MM.1S (cell line): ENCODE measurements around the gene MED15.
A peak's percentile ranks its signal among the peaks of the same experiment; 100 is the strongest.

ENCODE experiments used
- DNase-seq: peaks from one replicate; pipeline ENCODE4 v3.0.0-alpha.2; 2015
- H2AFZ ChIP-seq: fragments of 300-600 bp; sonication (generic); 2 replicates; pipeline ENCODE4 v1.6.0; 2016; ENCODE audit warnings: antibody characterized with exemption, low read length
- H3F3A ChIP-seq: fragments of 300-600 bp; sonication (generic); 2 replicates; pipeline ENCODE4 v1.6.1; 2016; ENCODE audit warnings: mild to moderate bottlenecking, antibody characterized with exemption, low read length, moderate library complexity, mixed read lengths; ENCODE audit not compliant: insufficient read depth
- H3K27ac ChIP-seq: fragments of 300-600 bp; sonication (generic); 2 replicates; pipeline ENCODE4 v1.5.1; 2016; ENCODE audit warnings: mild to moderate bottlenecking, low read length
- H3K27me3 ChIP-seq: fragments of 300-600 bp; sonication (generic); replicated peaks from 2 replicates; pipeline ENCODE4 v1.6.0; 2016; ENCODE audit warnings: low read length; ENCODE audit not compliant: insufficient read depth
- H3K36me3 ChIP-seq: fragments of 300-600 bp; sonication (generic); replicated peaks from 2 replicates; pipeline ENCODE4 v1.6.1; 2016; ENCODE audit warnings: mild to moderate bottlenecking, low read length, mixed read lengths; ENCODE audit not compliant: insufficient read depth
- H3K4me1 ChIP-seq: fragments of 300-600 bp; sonication (generic); 2 replicates; pipeline ENCODE4 v1.6.1; 2016; ENCODE audit warnings: low read length, mixed read lengths
- H3K4me2 ChIP-seq: fragments of 300-600 bp; sonication (generic); 2 replicates; pipeline ENCODE4 v1.6.0; 2016; ENCODE audit warnings: low read depth, low read length
- H3K4me3 ChIP-seq: fragments of 300-600 bp; sonication (generic); 2 replicates; pipeline ENCODE4 v1.5.1; 2016; ENCODE audit warnings: low read length, mixed read lengths
- H3K79me2 ChIP-seq: fragments of 300-600 bp; sonication (generic); 2 replicates; pipeline ENCODE4 v1.6.1; 2016; ENCODE audit warnings: mixed run types, low read length, mixed read lengths
- H3K9ac ChIP-seq: fragments of 300-600 bp; sonication (generic); 2 replicates; pipeline ENCODE4 v1.6.1; 2016; ENCODE audit warnings: low read length, mixed read lengths
- H3K9me2 ChIP-seq: fragments of 300-600 bp; sonication (generic); replicated peaks from 2 replicates; pipeline ENCODE4 v1.6.1; 2016; ENCODE audit warnings: mild to moderate bottlenecking, low read length, mixed read lengths; ENCODE audit not compliant: insufficient read depth
- H3K9me3 ChIP-seq: fragments of 300-600 bp; sonication (generic); replicated peaks from 2 replicates; pipeline ENCODE4 v1.6.1; 2016; ENCODE audit warnings: mild to moderate bottlenecking, low read length, mixed read lengths; ENCODE audit not compliant: insufficient read depth
- H4K20me1 ChIP-seq: fragments of 300-600 bp; sonication (generic); 2 replicates; pipeline ENCODE4 v1.6.1; 2016; ENCODE audit warnings: mild to moderate bottlenecking, low read length, moderate library complexity, mixed read lengths; ENCODE audit not compliant: insufficient read depth
- CTCF ChIP-seq: fragments of 300-600 bp; sonication (generic); IDR thresholded peaks from 2 replicates; pipeline ENCODE4 v1.5.1; 2016; ENCODE audit warnings: antibody characterized with exemption, low read length, mixed read lengths
- EZH2 ChIP-seq: fragments of 300-600 bp; sonication (generic); optimal IDR thresholded peaks from 2 replicates; pipeline ENCODE3; 2017; ENCODE audit warnings: low read depth, mild to moderate bottlenecking, antibody characterized with exemption, low read length, mixed read lengths
- EZH2phosphoT487 ChIP-seq: fragments of 300-600 bp; sonication (generic); IDR thresholded peaks from 2 replicates; pipeline ENCODE4 v1.6.1; 2018; ENCODE audit warnings: antibody characterized with exemption, low read length

The MED15 gene

DNA sequence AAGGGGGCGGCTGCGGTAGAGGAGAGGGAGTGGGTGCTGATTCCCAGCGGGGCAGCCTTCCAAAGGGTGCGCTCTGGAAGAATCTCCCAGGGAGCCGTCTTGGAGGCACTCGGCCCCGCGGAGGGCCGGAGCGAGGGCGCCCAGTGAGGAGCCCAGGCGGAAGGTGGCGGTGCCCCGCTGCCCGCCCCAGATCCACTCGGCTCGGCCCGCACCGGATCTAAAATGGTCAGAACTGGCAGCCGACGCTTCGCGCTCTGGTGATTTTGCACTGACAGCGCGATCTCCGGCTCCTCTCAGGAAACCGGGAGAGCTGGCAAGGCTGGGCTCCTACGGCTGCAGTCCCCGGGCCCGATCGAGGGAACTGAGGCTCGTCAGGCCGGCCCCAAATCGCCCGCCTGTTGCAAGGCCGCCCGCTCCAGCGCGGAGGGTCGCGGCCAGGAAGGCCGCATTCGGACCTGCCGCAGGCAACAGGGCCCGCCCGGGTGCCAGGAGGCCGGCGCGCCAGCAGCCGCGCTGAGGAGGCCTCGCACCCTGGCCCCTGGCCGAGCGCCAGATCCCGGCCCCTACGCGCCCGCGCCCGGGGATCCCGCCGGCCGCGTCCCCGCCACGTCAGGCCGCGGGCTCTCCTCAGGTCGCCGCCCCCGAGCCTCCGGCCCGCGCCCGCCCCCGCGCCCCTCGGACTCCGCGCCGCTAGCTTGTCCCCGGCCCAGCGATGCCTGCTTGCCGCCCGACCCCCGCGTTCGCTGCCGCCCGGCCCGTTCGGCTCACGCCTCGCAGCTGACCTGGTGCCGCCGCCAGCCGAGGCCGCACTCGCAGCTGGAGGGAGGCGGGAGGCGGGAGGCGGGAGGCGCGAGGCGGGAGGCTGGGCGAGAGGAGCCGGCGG lies 12.2 kb upstream of the MED15 start, which contains the start of gene KLHL22:
Gene KLHL22 (minus strand): TSS at position 818 of the 883 bp plus-strand sequence. CDS start 6,584 bp downstream, outside the sequence.
- Histone ChIP-seq H2AFZ (peak within 1 kb of the TSS; percentile 88), H3K4me1 (peaks cover 3% of the 10 kb centered on the region; the same call in 1 of the 2 replicates), H4K20me1 (no peaks in the 10 kb centered on the region), H3K4me3 (peak within 1 kb of the TSS; percentile 88), H3K9me2 (no peaks in the 10 kb centered on the region), H3K27ac (peak within 1 kb of the TSS; percentile 52; the same call in 1 of the 2 replicates), H3K79me2 (peaks cover 37% of the 10 kb centered on the region), H3K27me3 (no peaks in the 10 kb centered on the region), H3K9me3 (no peaks in the 10 kb centered on the region), H3K36me3 (no peaks in the 10 kb centered on the region), H3K9ac (peak within 1 kb of the TSS; percentile 93), H3F3A (no peaks in the 10 kb centered on the region), H3K4me2 (peak within 1 kb of the TSS; percentile 98)
- peak; percentile 53 for DNase-seq
- TF ChIP-seq EZH2phosphoT487, result no peak
- no peak for TF ChIP-seq CTCF
- no peak for TF ChIP-seq EZH2

DNA sequence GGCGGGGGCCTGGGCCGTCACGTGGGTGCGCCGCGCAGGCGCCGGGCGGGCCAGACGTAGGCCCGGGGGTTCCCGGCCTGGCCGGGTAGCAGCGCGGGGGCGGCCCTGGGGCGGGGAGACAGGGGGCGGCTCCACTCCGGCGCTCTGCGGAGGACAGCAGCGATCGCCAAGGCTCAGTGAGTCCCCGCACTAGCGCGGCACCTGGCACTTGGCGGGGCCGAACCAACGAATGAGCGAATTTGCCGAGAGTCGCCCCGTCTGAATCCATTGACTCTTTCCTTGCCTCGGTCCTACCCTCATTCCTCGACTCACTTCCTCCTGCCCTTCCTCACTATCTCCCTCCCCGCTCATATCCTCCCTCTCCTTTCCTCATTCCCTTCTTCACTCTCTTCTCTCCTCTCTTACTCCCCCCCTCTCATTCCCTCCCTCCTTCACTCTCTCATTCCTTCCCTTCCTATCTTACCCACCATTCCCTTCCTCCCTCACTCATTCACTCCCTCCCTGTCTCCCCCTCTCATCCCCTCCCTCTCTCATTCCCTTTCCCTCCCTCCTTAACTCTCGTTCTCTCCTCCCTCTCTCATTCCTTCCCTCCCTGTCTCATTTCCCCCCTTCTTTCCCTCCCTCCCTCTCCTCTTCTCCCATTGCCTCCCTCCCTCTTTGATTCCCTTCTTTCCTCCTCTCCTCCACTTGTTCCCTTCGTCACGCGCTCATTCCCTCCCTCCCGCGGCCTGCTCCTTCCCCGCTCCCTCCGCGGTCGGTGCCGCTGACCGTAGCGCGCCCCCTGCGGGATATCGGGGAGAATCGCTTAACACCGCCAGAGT lies 11.3 kb upstream of the MED15 start:
- Histone ChIP-seq H3K4me1 (peaks cover 3% of the 10 kb centered on the region; the same call in 1 of the 2 replicates), H3K4me2 (peak overlapping the region; percentile 98), H3K9ac (peak overlapping the region; percentile 54), H4K20me1 (no peaks in the 10 kb centered on the region), H3K27ac (peak overlapping the region; percentile 49; the same call in 1 of the 2 replicates), H3K4me3 (peak overlapping the region; percentile 88), H3K9me3 (no peaks in the 10 kb centered on the region), H3K27me3 (no peaks in the 10 kb centered on the region), H3K79me2 (peaks cover 34% of the 10 kb centered on the region), H3F3A (no peaks in the 10 kb centered on the region), H3K9me2 (no peaks in the 10 kb centered on the region), H3K36me3 (no peaks in the 10 kb centered on the region), H2AFZ (peak overlapping the region; percentile 70)
- TF ChIP-seq CTCF, result peak; percentile 94
- TF ChIP-seq EZH2, result no peak
- DNase-seq, result peak; percentile 96

DNA sequence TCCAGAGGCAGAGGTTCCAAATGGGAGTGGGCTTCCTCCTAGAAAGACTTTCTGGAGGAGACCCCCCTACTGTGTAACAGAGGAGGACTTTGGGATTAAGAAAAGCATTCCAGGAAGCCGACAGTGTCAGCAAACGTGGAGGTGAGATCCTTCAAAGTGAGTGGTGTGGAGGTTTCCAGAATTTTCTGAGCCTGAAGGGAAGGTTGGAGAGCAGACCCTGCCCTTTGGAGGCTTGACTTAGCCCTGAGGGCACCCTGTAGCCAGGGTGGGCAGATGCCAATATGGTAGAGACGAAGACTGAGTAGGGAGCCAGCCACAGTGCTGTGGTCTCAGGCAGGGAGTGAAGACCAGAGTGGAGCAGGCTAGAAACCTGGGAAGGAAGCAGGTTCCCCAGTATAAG lies 10.0 kb upstream of the MED15 start:
- H3K9me3 ChIP-seq, result no peaks in the 10 kb centered on the region
- no peak overlapping the region for H2AFZ ChIP-seq
- H3K27ac ChIP-seq, result no peak overlapping the region
- no peak overlapping the region for H3K4me3 ChIP-seq
- DNase-seq, result no peak
- H3K4me1 ChIP-seq, result peaks cover 3% of the 10 kb centered on the region; the same call in 1 of the 2 replicates
- H3K4me2 ChIP-seq, result no peak overlapping the region
- H3K79me2 ChIP-seq, result peaks cover 24% of the 10 kb centered on the region
- no peaks in the 10 kb centered on the region for H3K9me2 ChIP-seq
- H4K20me1 ChIP-seq, result no peaks in the 10 kb centered on the region
- H3K9ac ChIP-seq, result no peak overlapping the region
- H3K27me3 ChIP-seq, result no peaks in the 10 kb centered on the region
- no peaks in the 10 kb centered on the region for H3K36me3 ChIP-seq
- H3F3A ChIP-seq, result no peaks in the 10 kb centered on the region
- TF ChIP-seq EZH2phosphoT487 (no peak), CTCF (no peak), EZH2 (no peak)
